Measurements from ENCODE around the gene TCF15. TPM values are rescaled to one million over a fixed set of nuclear protein-coding genes. Genes with fewer than 3 reads are reported as not detected.
"Not testable (repeated sequence)": the region's sequence is repeated elsewhere in the genome, so short reads cannot be mapped to it uniquely, and the experiment has no call there.

TCF15 gene
- total and polyA plus RNA-seq, 2 donors, result 0.42 to 0.62 TPM

- H3K9me3 ChIP-seq (ENCODE audit: control insufficient read depth in 2 of 2, insufficient read depth in 1 of 2, low read length in 1 of 2); H3K27ac ChIP-seq (ENCODE audit: low read depth in 1 of 2, low read length in 1 of 2); H3K36me3 ChIP-seq (ENCODE audit: control insufficient read depth in 2 of 2, insufficient read depth in 2 of 2, low read length in 1 of 2); H3K4me3 ChIP-seq (ENCODE audit: low read length in 2 of 2); H3K4me1 ChIP-seq (ENCODE audit: control insufficient read depth in 2 of 2, insufficient read depth in 2 of 2, low read length in 2 of 2); H3K27me3 ChIP-seq (ENCODE audit: control insufficient read depth in 2 of 2, insufficient read depth in 1 of 2, low read length in 1 of 2); DNase-seq (ENCODE audit: low read depth in 6 of 9, low spot score in 9 of 9): not testable (repeated sequence)
- 72% methylated on average over 7 of the region's 8 CpGs for WGBS
Observed at GRCh38 chr20:578940-579690, 31.0 kb downstream of the TCF15 start.

- Histone ChIP-seq H3K27ac (ENCODE audit: low read depth in 1 of 2, low read length in 1 of 2) (no peak overlapping the region), H3K36me3 (ENCODE audit: control insufficient read depth in 2 of 2, insufficient read depth in 2 of 2, low read length in 1 of 2) (no peaks in the 10 kb centered on the region), H3K4me1 (ENCODE audit: control insufficient read depth in 2 of 2, insufficient read depth in 2 of 2, low read length in 2 of 2) (peaks cover 0 to under 1% of the 10 kb centered on the region in 2 donors), H3K9me3 (ENCODE audit: control insufficient read depth in 2 of 2, insufficient read depth in 1 of 2, low read length in 1 of 2) (no peaks in the 10 kb centered on the region), H3K27me3 (ENCODE audit: control insufficient read depth in 2 of 2, insufficient read depth in 1 of 2, low read length in 1 of 2) (peaks cover 0 to 17% of the 10 kb centered on the region in 2 donors), H3K4me3 (ENCODE audit: low read length in 2 of 2) (no peak overlapping the region)
- 87% methylated on average over 12 of the region's 12 CpGs for WGBS
- DNase-seq (ENCODE audit: low read depth in 6 of 9, low spot score in 9 of 9), result no peak
Observed at GRCh38 chr20:577167-577791, 32.8 kb downstream of the TCF15 start.

GRCh38 chr20:576156-576555, 34.0 kb downstream of the TCF15 start:
- no peak for DNase-seq (ENCODE audit: low read depth in 6 of 9, low spot score in 9 of 9)
- peaks cover 0 to 6% of the 10 kb centered on the region in 2 donors for H3K4me1 ChIP-seq (ENCODE audit: control insufficient read depth in 2 of 2, insufficient read depth in 2 of 2, low read length in 2 of 2)
- WGBS, result 90% methylated on average over 3 of the region's 3 CpGs
- no peak overlapping the region for H3K27ac ChIP-seq (ENCODE audit: low read depth in 1 of 2, low read length in 1 of 2)
- no peaks in the 10 kb centered on the region for H3K36me3 ChIP-seq (ENCODE audit: control insufficient read depth in 2 of 2, insufficient read depth in 2 of 2, low read length in 1 of 2)
- peaks cover 0 to 25% of the 10 kb centered on the region in 2 donors for H3K27me3 ChIP-seq (ENCODE audit: control insufficient read depth in 2 of 2, insufficient read depth in 1 of 2, low read length in 1 of 2)
- H3K9me3 ChIP-seq (ENCODE audit: control insufficient read depth in 2 of 2, insufficient read depth in 1 of 2, low read length in 1 of 2), result no peaks in the 10 kb centered on the region
- H3K4me3 ChIP-seq (ENCODE audit: low read length in 2 of 2), result no peak overlapping the region

GRCh38 chr20:575230-575629, 34.9 kb downstream of the TCF15 start:
- DNase-seq (ENCODE audit: low read depth in 6 of 9, low spot score in 9 of 9), result no peak
- Histone ChIP-seq H3K4me1 (ENCODE audit: control insufficient read depth in 2 of 2, insufficient read depth in 2 of 2, low read length in 2 of 2) (peaks cover 0 to 6% of the 10 kb centered on the region in 2 donors), H3K9me3 (ENCODE audit: control insufficient read depth in 2 of 2, insufficient read depth in 1 of 2, low read length in 1 of 2) (no peaks in the 10 kb centered on the region), H3K27me3 (ENCODE audit: control insufficient read depth in 2 of 2, insufficient read depth in 1 of 2, low read length in 1 of 2) (peaks cover 0 to 25% of the 10 kb centered on the region in 2 donors), H3K36me3 (ENCODE audit: control insufficient read depth in 2 of 2, insufficient read depth in 2 of 2, low read length in 1 of 2) (no peaks in the 10 kb centered on the region), H3K27ac (ENCODE audit: low read depth in 1 of 2, low read length in 1 of 2) (no peak overlapping the region), H3K4me3 (ENCODE audit: low read length in 2 of 2) (no peak overlapping the region)
- WGBS, result 97% methylated on average over 3 of the region's 3 CpGs

GRCh38 chr20:574297-574942, 35.7 kb downstream of the TCF15 start:
- H3K4me1 ChIP-seq (ENCODE audit: control insufficient read depth in 2 of 2, insufficient read depth in 2 of 2, low read length in 2 of 2), result peaks cover 0 to 6% of the 10 kb centered on the region in 2 donors
- peaks cover 0 to 25% of the 10 kb centered on the region in 2 donors for H3K27me3 ChIP-seq (ENCODE audit: control insufficient read depth in 2 of 2, insufficient read depth in 1 of 2, low read length in 1 of 2)
- WGBS, result 81% methylated on average over 15 of the region's 15 CpGs
- no peaks in the 10 kb centered on the region for H3K9me3 ChIP-seq (ENCODE audit: control insufficient read depth in 2 of 2, insufficient read depth in 1 of 2, low read length in 1 of 2)
- no peak overlapping the region for H3K27ac ChIP-seq (ENCODE audit: low read depth in 1 of 2, low read length in 1 of 2)
- no peak for DNase-seq (ENCODE audit: low read depth in 6 of 9, low spot score in 9 of 9)
- H3K36me3 ChIP-seq (ENCODE audit: control insufficient read depth in 2 of 2, insufficient read depth in 2 of 2, low read length in 1 of 2), result no peaks in the 10 kb centered on the region
- H3K4me3 ChIP-seq (ENCODE audit: low read length in 2 of 2), result no peak overlapping the region

GRCh38 chr20:573414-574296, 36.5 kb downstream of the TCF15 start:
- Histone ChIP-seq H3K27me3 (ENCODE audit: control insufficient read depth in 2 of 2, insufficient read depth in 1 of 2, low read length in 1 of 2) (peaks cover 4 to 28% of the 10 kb centered on the region in 2 donors), H3K9me3 (ENCODE audit: control insufficient read depth in 2 of 2, insufficient read depth in 1 of 2, low read length in 1 of 2) (no peaks in the 10 kb centered on the region)

GRCh38 chr20:572727-573126, 37.4 kb downstream of the TCF15 start:
- Histone ChIP-seq H3K27me3 (ENCODE audit: control insufficient read depth in 2 of 2, insufficient read depth in 1 of 2, low read length in 1 of 2) (peaks cover 5 to 34% of the 10 kb centered on the region in 2 donors), H3K4me3 (ENCODE audit: low read length in 2 of 2) (no peak overlapping the region)

More at GRCh38 chr20:573414-574296, 36.5 kb downstream of the TCF15 start:
- Histone ChIP-seq H3K4me3 (ENCODE audit: low read length in 2 of 2) (no peak overlapping the region), H3K4me1 (ENCODE audit: control insufficient read depth in 2 of 2, insufficient read depth in 2 of 2, low read length in 2 of 2) (peaks cover 0 to 10% of the 10 kb centered on the region in 2 donors), H3K36me3 (ENCODE audit: control insufficient read depth in 2 of 2, insufficient read depth in 2 of 2, low read length in 1 of 2) (no peaks in the 10 kb centered on the region), H3K27ac (ENCODE audit: low read depth in 1 of 2, low read length in 1 of 2) (no peak overlapping the region)
- WGBS, result 85% methylated on average over 12 of the region's 12 CpGs
- no peak for DNase-seq (ENCODE audit: low read depth in 6 of 9, low spot score in 9 of 9)

GRCh38 chr20:571754-572441, 38.2 kb downstream of the TCF15 start:
- Histone ChIP-seq H3K9me3 (ENCODE audit: control insufficient read depth in 2 of 2, insufficient read depth in 1 of 2, low read length in 1 of 2) (no peaks in the 10 kb centered on the region), H3K36me3 (ENCODE audit: control insufficient read depth in 2 of 2, insufficient read depth in 2 of 2, low read length in 1 of 2) (no peaks in the 10 kb centered on the region), H3K27me3 (ENCODE audit: control insufficient read depth in 2 of 2, insufficient read depth in 1 of 2, low read length in 1 of 2) (peaks cover 5 to 37% of the 10 kb centered on the region in 2 donors), H3K4me1 (ENCODE audit: control insufficient read depth in 2 of 2, insufficient read depth in 2 of 2, low read length in 2 of 2) (peaks cover 0 to 16% of the 10 kb centered on the region in 2 donors), H3K27ac (ENCODE audit: low read depth in 1 of 2, low read length in 1 of 2) (no peak overlapping the region), H3K4me3 (ENCODE audit: low read length in 2 of 2) (no peak overlapping the region)
- no peak for DNase-seq (ENCODE audit: low read depth in 6 of 9, low spot score in 9 of 9)
- 50% methylated on average over 24 of the region's 24 CpGs for WGBS

More at GRCh38 chr20:572727-573126, 37.4 kb downstream of the TCF15 start:
- Histone ChIP-seq H3K9me3 (ENCODE audit: control insufficient read depth in 2 of 2, insufficient read depth in 1 of 2, low read length in 1 of 2) (no peaks in the 10 kb centered on the region), H3K27ac (ENCODE audit: low read depth in 1 of 2, low read length in 1 of 2) (no peak overlapping the region), H3K36me3 (ENCODE audit: control insufficient read depth in 2 of 2, insufficient read depth in 2 of 2, low read length in 1 of 2) (no peaks in the 10 kb centered on the region), H3K4me1 (ENCODE audit: control insufficient read depth in 2 of 2, insufficient read depth in 2 of 2, low read length in 2 of 2) (peaks cover 0 to 16% of the 10 kb centered on the region in 2 donors)
- 74% methylated on average over 7 of the region's 7 CpGs for WGBS
- DNase-seq (ENCODE audit: low read depth in 6 of 9, low spot score in 9 of 9), result no peak

Data from thymus (tissue), 11 donors.